ENCODE data around the gene PTPRC.
A peak's percentile ranks its signal among the peaks of the same experiment; 100 is the strongest.

The PTPRC gene

DNA sequence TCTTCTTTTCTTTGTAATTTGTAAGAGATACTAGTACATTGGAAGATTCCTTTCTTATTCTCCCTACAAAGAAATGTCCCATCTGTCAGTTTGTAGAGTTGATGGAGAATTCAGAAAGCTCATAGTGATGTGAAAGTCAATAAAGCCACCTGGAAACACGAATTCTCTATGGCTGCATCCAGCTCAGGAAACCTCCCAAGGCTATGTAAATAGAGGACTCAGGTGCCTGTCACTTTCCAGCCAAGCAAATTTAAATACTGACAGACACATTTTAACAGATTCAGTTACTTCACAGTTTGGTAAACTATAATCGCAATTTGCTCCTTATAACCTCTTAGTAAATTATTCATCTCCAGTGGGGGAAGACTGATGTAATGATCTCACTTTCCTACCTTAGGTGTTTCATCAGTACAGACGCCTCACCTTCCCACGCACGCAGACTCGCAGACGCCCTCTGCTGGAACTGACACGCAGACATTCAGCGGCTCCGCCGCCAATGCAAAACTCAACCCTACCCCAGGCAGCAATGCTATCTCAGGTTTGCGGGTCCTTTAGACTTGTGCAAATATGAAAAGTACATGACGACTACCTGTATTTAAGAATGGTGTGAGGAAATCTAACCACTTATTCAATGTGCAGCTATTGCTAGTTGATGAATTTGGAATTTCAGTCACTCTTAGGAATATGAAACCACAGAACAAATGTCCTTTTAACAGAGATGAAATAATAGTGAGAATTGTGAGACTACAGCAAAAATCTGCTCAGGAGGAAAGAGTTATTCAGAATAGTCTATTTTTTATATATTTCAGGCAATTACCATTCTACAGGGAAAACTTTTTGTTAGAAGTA, 60.6 kb downstream of the PTPRC start:
- peak; percentile 35 for DNase-seq
- H3K9me3 ChIP-seq: no peaks in the 10 kb centered on the region
- H3K4me1 ChIP-seq: peaks cover 9% of the 10 kb centered on the region
- H3K27me3 ChIP-seq: no peaks in the 10 kb centered on the region
- H3K4me3 ChIP-seq (ENCODE audit: low read depth, low read length): no peak overlapping the region
- no peaks in the 10 kb centered on the region for H3K36me3 ChIP-seq
- TF ChIP-seq CTCF (IDR thresholded peaks at IDR 0.05; ENCODE audit: low read depth, low read length): peak; percentile 59

DNA sequence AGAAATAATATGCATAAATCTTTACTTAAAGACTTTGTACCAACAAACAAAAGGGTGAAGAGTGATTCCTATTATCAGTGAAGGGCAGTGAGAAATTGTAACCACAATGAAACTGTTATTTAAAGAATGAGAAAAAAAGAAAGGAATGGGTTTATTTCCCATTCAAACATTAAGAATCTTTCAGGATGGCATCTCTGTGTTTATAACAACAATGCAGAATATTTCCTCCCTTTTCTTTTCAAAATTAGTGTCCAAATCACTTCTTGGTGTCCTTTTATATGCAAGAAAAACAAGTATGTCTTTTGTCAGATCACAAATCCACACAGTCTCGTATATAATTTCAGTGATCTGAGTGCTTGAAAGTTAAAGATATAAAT, 61.2 kb downstream of the PTPRC start:
- H3K27me3 ChIP-seq: no peaks in the 10 kb centered on the region
- H3K4me1 ChIP-seq: peaks cover 9% of the 10 kb centered on the region
- TF ChIP-seq CTCF (IDR thresholded peaks at IDR 0.05; ENCODE audit: low read depth, low read length): no peak
- no peak for DNase-seq
- H3K4me3 ChIP-seq (ENCODE audit: low read depth, low read length): no peak overlapping the region
- H3K9me3 ChIP-seq: no peaks in the 10 kb centered on the region
- H3K36me3 ChIP-seq: no peaks in the 10 kb centered on the region

GRCh38 chr1:198700396-198700795, 61.6 kb downstream of the PTPRC start:
- no peaks in the 10 kb centered on the region for H3K9me3 ChIP-seq
- TF ChIP-seq CTCF (IDR thresholded peaks at IDR 0.05; ENCODE audit: low read depth, low read length): no peak
- peaks cover 9% of the 10 kb centered on the region for H3K4me1 ChIP-seq
- DNase-seq: no peak
- no peak overlapping the region for H3K4me3 ChIP-seq (ENCODE audit: low read depth, low read length)
- H3K27me3 ChIP-seq: no peaks in the 10 kb centered on the region
- no peaks in the 10 kb centered on the region for H3K36me3 ChIP-seq

- Histone ChIP-seq H3K9me3 (no peaks in the 10 kb centered on the region), H3K36me3 (no peaks in the 10 kb centered on the region), H3K27me3 (no peaks in the 10 kb centered on the region), H3K4me3 (ENCODE audit: low read depth, low read length) (no peak overlapping the region), H3K4me1 (peaks cover 9% of the 10 kb centered on the region)
- no peak for TF ChIP-seq CTCF (IDR thresholded peaks at IDR 0.05; ENCODE audit: low read depth, low read length)
- no peak for DNase-seq
These were observed 62.4 kb downstream of the PTPRC start for GRCh38 chr1:198701250-198701649.

- no peaks in the 10 kb centered on the region for H3K9me3 ChIP-seq
These were observed 63.1 kb downstream of the PTPRC start for GRCh38 chr1:198701766-198702539.

More at GRCh38 chr1:198701766-198702539, 63.1 kb downstream of the PTPRC start:
- H3K36me3 ChIP-seq: no peaks in the 10 kb centered on the region
- DNase-seq: peak; percentile 14
- H3K4me3 ChIP-seq (ENCODE audit: low read depth, low read length): no peak overlapping the region
- H3K27me3 ChIP-seq: no peaks in the 10 kb centered on the region
- H3K4me1 ChIP-seq: peaks cover 9% of the 10 kb centered on the region
- TF ChIP-seq CTCF (IDR thresholded peaks at IDR 0.05; ENCODE audit: low read depth, low read length): no peak
